K562 (cell line): Measurements from ENCODE around the gene LXN. TPM values are rescaled to one million over a fixed set of nuclear protein-coding genes. Genes with fewer than 3 reads are reported as not detected.

ENCODE experiments used
- ATAC-seq: fragments of 200-7000 bp; cut with Tn5 transposase; 3 replicates; pipeline ENCODE4 v1.9.1; 2020; ENCODE audit warnings: moderate library complexity
- BruUV-seq: library from RNA; stranded (reverse); fragments of 400-500 nt; replicated peaks from 2 replicates; lab custom pipeline; 2021; lab: Mats Ljungman, UMichigan
- CTCF ChIA-PET: fragments of 300-600 bp; formaldehyde crosslinking; extraction: SDS; loops from one replicate; lab custom pipeline; 2021; ENCODE audit warnings: low intra/inter-chr PET ratio; lab: Yijun Ruan, JAX
- POLR2A ChIA-PET: fragments of 300-600, 350-650 bp; sonication (Branson Sonifier 250); formaldehyde crosslinking; extraction: SDS; loops from one replicate; lab custom pipeline; 2021; ENCODE audit warnings: antibody characterized with exemption, inconsistent platforms; lab: Yijun Ruan, JAX
- DNase-seq, 4 experiments: peaks; one replicate each; pipeline versions ENCODE4 v3.0.0 to v3.0.0-alpha.2; 2011 to 2018; ENCODE audit warnings: low spot score in 3 of 4, mixed read lengths in 3 of 4; ENCODE audit errors: extremely low read depth in 1 of 4
- FAIRE-seq: peaks from 2 replicates; lab custom pipeline; 2011; peaks lifted over from hg19 to GRCh38; lab: Jason Lieb, UNC
- H2AFZ ChIP-seq: 2 replicates; pipeline ENCODE4 v1.6.0; 2011; ENCODE audit warnings: low read depth, low read length, control low read depth, inconsistent platforms
- H3K27ac ChIP-seq: fragments of 200-600 bp; 3 replicates; pipeline ENCODE4 v1.8.0; 2011; ENCODE audit warnings: low read depth, mild to moderate bottlenecking, control low read depth, inconsistent platforms, low read length, moderate library complexity, mixed read lengths; ENCODE audit errors: extremely low read depth
- H3K27me3 ChIP-seq, 2 experiments: fragments of 300-600 bp in 1 of 2; 2 replicates in 1 of 2; 3 replicates in 1 of 2; pipeline versions ENCODE4 v1.6.0 to v1.8.0; 2011; ENCODE audit warnings: inconsistent platforms in 2 of 2, low read length in 2 of 2, mild to moderate bottlenecking in 1 of 2, mixed read lengths in 1 of 2, moderate library complexity in 1 of 2; ENCODE audit not compliant: control insufficient read depth in 2 of 2, insufficient read depth in 2 of 2
- H3K36me3 ChIP-seq: fragments of 300-600 bp; 3 replicates; pipeline ENCODE4 v1.8.0; 2011; ENCODE audit warnings: mild to moderate bottlenecking, low read length, inconsistent platforms; ENCODE audit not compliant: control insufficient read depth, insufficient read depth
- H3K4me1 ChIP-seq, 2 experiments: fragments of 200-600 bp in 1 of 2; replicated peaks in 1 of 2; 2 replicates in 1 of 2; 3 replicates in 1 of 2; pipeline versions ENCODE4 v1.5.1 to v1.8.0; 2011; ENCODE audit warnings: inconsistent platforms in 2 of 2, low read length in 2 of 2, mild to moderate bottlenecking in 1 of 2, mixed read lengths in 1 of 2, moderate library complexity in 1 of 2; ENCODE audit not compliant: control insufficient read depth in 2 of 2, insufficient read depth in 2 of 2
- H3K4me2 ChIP-seq: 2 replicates; pipeline ENCODE4 v1.6.1; 2011; ENCODE audit warnings: low read length, control low read depth, inconsistent platforms, mixed read lengths; ENCODE audit not compliant: insufficient read depth
- H3K4me3 ChIP-seq: fragments of 200-600 bp; sonication (generic), shearing (Covaris generic); 2 replicates; pipeline ENCODE4 v1.5.1; 2016; ENCODE audit warnings: control low read depth, inconsistent platforms
- H3K79me2 ChIP-seq: fragments of 200-600 bp; 3 replicates; pipeline ENCODE4 v1.8.0; 2011; ENCODE audit warnings: low read length, inconsistent platforms; ENCODE audit not compliant: control insufficient read depth, insufficient read depth
- H3K9ac ChIP-seq, 2 experiments: 2 replicates each; pipeline versions ENCODE4 v1.6.0 to v1.6.1; 2011; ENCODE audit warnings: low read depth in 2 of 2, low read length in 2 of 2, control low read depth in 1 of 2, inconsistent platforms in 1 of 2, mild to moderate bottlenecking in 1 of 2, mixed read lengths in 1 of 2; ENCODE audit not compliant: insufficient read depth in 1 of 2
- H3K9me1 ChIP-seq: one replicate; pipeline ENCODE4 v1.6.0; 2011; ENCODE audit warnings: inconsistent platforms, mild to moderate bottlenecking, low read length, moderate library complexity; ENCODE audit not compliant: control insufficient read depth, insufficient read depth
- H3K9me3 ChIP-seq: replicated peaks from 2 replicates; pipeline ENCODE4 v1.5.1; 2011; ENCODE audit warnings: low read depth, low read length, inconsistent platforms; ENCODE audit not compliant: control insufficient read depth, insufficient read depth
- H4K20me1 ChIP-seq: replicated peaks from 2 replicates; pipeline ENCODE4 v1.6.1; 2011; ENCODE audit warnings: low read length, inconsistent platforms, mixed read lengths; ENCODE audit not compliant: control insufficient read depth, insufficient read depth
- BRCA1 ChIP-seq, 2 experiments: fragments of 450-650 bp in 1 of 2; sonication (generic) in 1 of 2; formaldehyde crosslinking in 1 of 2; IDR thresholded peaks; 2 replicates each; pipeline versions ENCODE4 v1.5.0 to v1.6.1; 2017 to 2020; ENCODE audit warnings: mild to moderate bottlenecking in 1 of 2, missing genetic modification reagents in 1 of 2
- CBFA2T3 ChIP-seq: fragments of 450-650 bp; IDR thresholded peaks from 2 replicates; pipeline ENCODE4 v1.6.1; 2017
- CHD4 ChIP-seq: fragments of 200-600 bp; sonication (generic); IDR thresholded peaks from 3 replicates; pipeline ENCODE4 v1.6.1; 2012; ENCODE audit warnings: low read depth, mild to moderate bottlenecking, mixed read lengths, low read length, inconsistent platforms; ENCODE audit not compliant: insufficient read depth, insufficient replicate concordance, poor library complexity, severe bottlenecking
- CREM ChIP-seq: IDR thresholded peaks from 2 replicates; pipeline ENCODE4 v1.6.1; 2014; ENCODE audit warnings: antibody characterized with exemption, low read depth
- ETV5 ChIP-seq: sonication (generic); formaldehyde crosslinking; IDR thresholded peaks from 2 replicates; pipeline ENCODE4 v1.4.0; 2020; ENCODE audit warnings: low read depth, mild to moderate bottlenecking, missing genetic modification reagents
- KAT2B ChIP-seq: IDR thresholded peaks from one replicate; pipeline ENCODE4 v1.6.1; 2012; ENCODE audit warnings: low read depth, mild to moderate bottlenecking, control low read depth, inconsistent platforms, low read length, moderate library complexity
- ZNF212 ChIP-seq: fragments of 450-650 bp; formaldehyde crosslinking; IDR thresholded peaks from 2 replicates; pipeline ENCODE4 v1.4.0; 2020; ENCODE audit warnings: mild to moderate bottlenecking
- ZNF239 ChIP-seq: fragments of 250-450 bp; sonication (Bioruptor Pico); IDR thresholded peaks from 2 replicates; pipeline ENCODE4 v1.4.0; 2020; ENCODE audit warnings: mild to moderate bottlenecking
- ZNF316 ChIP-seq: fragments of 450-650 bp; IDR thresholded peaks from 2 replicates; pipeline ENCODE4 v1.6.1; 2016
- ZNF584 ChIP-seq: fragments of 200-800 bp; sonication (Bioruptor generic); IDR thresholded peaks from 2 replicates; pipeline ENCODE4 v1.6.1; 2016; ENCODE audit warnings: low read depth, mild to moderate bottlenecking, missing genetic modification characterization, missing compliant biosample characterization
- ZNF77 ChIP-seq: fragments of 250-450 bp; sonication (Bioruptor Pico); IDR thresholded peaks from 2 replicates; pipeline ENCODE4 v1.5.0; 2020
- WGBS: fragments of 100-300 bp; shearing (Covaris generic); methylation state at CpG from one replicate; pipeline ENCODE4 v1.1.6; 2016; ENCODE audit warnings: low coverage, mixed read lengths; ENCODE audit not compliant: insufficient coverage; ENCODE audit errors: missing lambda C conversion rate; 5-methylcytosine and 5-hydroxymethylcytosine counted together
- in situ Hi-C: fragments of 300-500 bp; cut with MboI; formaldehyde crosslinking; loops from 4 replicates; pipeline ENCODE4 v1.15.0; 2018; ENCODE audit warnings: inconsistent platforms, mixed read lengths
- intact Hi-C: fragments of 100-400 bp; cut with micrococcal nuclease; formaldehyde crosslinking; loops from 2 replicates; pipeline ENCODE4 v1.14.2; 2022
- polyA plus RNA-seq, 8 experiments: library from polyadenylated mRNA; depleted of rRNA in 4 of 8; stranded (reverse) in 5 of 8; unstranded in 3 of 8; fragments of >200 nt; fragmentation: Nextera tagmentation in 2 of 8; fragmentation: Illumina TruSeq in 1 of 8; extraction: Ambion mirVana in 2 of 8; extraction: Trizol in 1 of 8; gene quantifications; 2 replicates each; pipeline versions ENCODE4 v1.2.1 to v1.2.3, GENCODE V29; 2011 to 2014; ENCODE audit warnings: inconsistent platforms in 1 of 8, missing spikeins in 1 of 8
- total RNA-seq, 7 experiments: library from RNA; depleted of rRNA in 6 of 7; stranded (reverse); fragments of >200 nt in 6 of 7; fragmentation: Illumina TruSeq in 2 of 7; extraction: Trizol in 2 of 7; gene quantifications; 2 replicates each; pipeline versions ENCODE4 v1.2.1 to v1.2.3, GENCODE V29; 2011 to 2021; ENCODE audit warnings: low replicate concordance in 1 of 7
- TF ChIP-seq, protein P1 (sequence below): fragments of 250-450 bp; sonication (Bioruptor Pico); IDR thresholded peaks from 2 replicates; pipeline ENCODE4 v1.4.0; 2020; ENCODE audit warnings: borderline replicate concordance
- TF ChIP-seq, protein P2 (sequence below): fragments of 450-650 bp; formaldehyde crosslinking; IDR thresholded peaks from 2 replicates; pipeline ENCODE4 v1.4.0; 2022; ENCODE audit warnings: mild to moderate bottlenecking, moderate library complexity
- TF ChIP-seq, protein P3 (sequence below): sonication (generic); formaldehyde crosslinking; IDR thresholded peaks from 2 replicates; pipeline ENCODE4 v1.9.0; 2022; ENCODE audit warnings: mild to moderate bottlenecking, missing genetic modification reagents

Gene LXN
- total and polyA plus RNA-seq, 9 of the 15 experiments (the other 6 are each of a cell fraction or from before 2014, with no cell fraction given), result 0.08 to 0.13 TPM; not detected in 7

DNA sequence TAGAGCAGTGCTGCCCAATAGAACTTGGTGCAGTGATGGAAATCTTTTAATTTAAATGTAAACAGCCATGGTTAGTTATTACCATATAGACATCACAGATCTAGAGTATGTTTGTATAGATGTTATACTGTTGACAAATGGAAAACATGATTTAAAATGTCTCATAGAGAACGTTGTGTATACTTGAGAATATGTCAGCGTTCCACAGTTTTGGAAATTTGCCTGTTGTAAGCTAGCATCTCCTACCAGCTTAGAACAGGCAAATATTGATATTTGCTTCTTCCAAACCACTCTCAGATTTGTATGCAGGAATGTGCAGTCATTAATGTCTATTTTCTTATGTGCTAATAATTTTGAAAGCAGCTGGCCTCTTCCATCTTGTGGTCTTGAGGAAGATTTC, 8.4 kb upstream of the LXN start:
- Histone ChIP-seq H3K27me3 (no peaks in the 10 kb centered on the region), H3K4me1 (peaks cover 11 to 38% of the 10 kb centered on the region in 2 experiments), H3K36me3 (peaks cover 79% of the 10 kb centered on the region), H4K20me1 (no peaks in the 10 kb centered on the region), H2AFZ (no peak overlapping the region), H3K79me2 (peaks cover 23% of the 10 kb centered on the region), H3K9me3 (no peaks in the 10 kb centered on the region), H3K27ac (peak overlapping the region; percentile 85; the same call in 2 of the 3 replicates), H3K9ac (no peak overlapping the region), H3K4me3 (no peak overlapping the region), H3K9me1 (no peaks in the 10 kb centered on the region), H3K4me2 (no peak overlapping the region)
- 85% methylated on average over 2 of the region's 2 CpGs for WGBS
- ATAC-seq, result no peak
- no peak for FAIRE-seq
- DNase-seq, result no peak
- CTCF ChIA-PET, result no interaction called here
- intact Hi-C loops (no loop called here), in situ Hi-C loops (no loop called here)
- POLR2A ChIA-PET, result interaction anchor here (0.6 kb wide), 1 partner anchor 159 kb away, joined by 3 read pairs; no protein-coding TSS in a partner anchor
- no TSS peak for BruUV-seq
- TF ChIP-seq ZNF212 (CRISPR knock-in tag), result no peak
- no peak for TF ChIP-seq CHD4
- no peak for TF ChIP-seq ETV5 (CRISPR knock-in tag)
- no peak for TF ChIP-seq ZNF77 (CRISPR knock-in tag)

DNA sequence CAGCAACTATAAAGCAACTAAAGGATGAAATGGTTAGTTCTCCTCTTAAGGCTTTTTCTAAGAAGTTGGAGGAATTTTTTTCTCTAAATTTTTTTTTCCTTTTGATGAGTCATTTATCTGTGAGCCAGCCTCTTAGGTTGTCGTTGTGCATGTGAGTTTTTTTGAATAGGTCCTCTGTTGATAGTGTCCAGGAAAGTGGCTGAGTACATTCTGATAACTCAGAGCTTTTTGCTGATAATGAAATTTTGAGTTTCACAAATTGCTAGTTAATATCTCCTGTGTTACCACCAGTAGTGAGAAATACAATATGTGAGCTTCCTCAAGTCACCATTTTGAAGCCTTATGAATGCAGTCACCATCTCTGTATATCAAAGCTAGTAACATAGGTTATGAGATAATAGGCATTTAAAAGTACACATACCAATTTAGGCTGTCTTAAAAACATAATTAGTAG, 7.1 kb upstream of the LXN start:
- peak; percentile 31 to 85 (median 54) for DNase-seq
- no peaks in the 10 kb centered on the region for H3K9me1 ChIP-seq
- TF ChIP-seq CREM (0 out of 2 replicates have a peak, but pooled peaks have one; percentile 16), ZNF584 (CRISPR knock-in tag) (no peak), CBFA2T3 (peak; percentile 97), ZNF316 (peak; percentile 100), ZNF239 (CRISPR knock-in tag) (no peak), BRCA1 (IDR thresholded peaks at IDR 0.05) (no peak), BRCA1 (CRISPR knock-in tag; IDR thresholded peaks at IDR 0.05) (no peak), KAT2B (no peak)
- TF ChIP-seq, protein P1, sequence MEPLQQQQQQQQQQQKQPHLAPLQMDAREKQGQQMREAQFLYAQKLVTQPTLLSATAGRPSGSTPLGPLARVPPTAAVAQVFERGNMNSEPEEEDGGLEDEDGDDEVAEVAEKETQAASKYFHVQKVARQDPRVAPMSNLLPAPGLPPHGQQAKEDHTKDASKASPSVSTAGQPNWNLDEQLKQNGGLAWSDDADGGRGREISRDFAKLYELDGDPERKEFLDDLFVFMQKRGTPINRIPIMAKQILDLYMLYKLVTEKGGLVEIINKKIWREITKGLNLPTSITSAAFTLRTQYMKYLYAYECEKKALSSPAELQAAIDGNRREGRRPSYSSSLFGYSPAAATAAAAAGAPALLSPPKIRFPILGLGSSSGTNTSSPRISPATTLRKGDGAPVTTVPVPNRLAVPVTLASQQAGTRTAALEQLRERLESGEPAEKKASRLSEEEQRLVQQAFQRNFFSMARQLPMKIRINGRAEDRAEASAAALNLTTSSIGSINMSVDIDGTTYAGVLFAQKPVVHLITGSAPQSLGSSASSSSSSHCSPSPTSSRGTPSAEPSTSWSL (CRISPR knock-in tag), result no peak
- TF ChIP-seq, protein P2, sequence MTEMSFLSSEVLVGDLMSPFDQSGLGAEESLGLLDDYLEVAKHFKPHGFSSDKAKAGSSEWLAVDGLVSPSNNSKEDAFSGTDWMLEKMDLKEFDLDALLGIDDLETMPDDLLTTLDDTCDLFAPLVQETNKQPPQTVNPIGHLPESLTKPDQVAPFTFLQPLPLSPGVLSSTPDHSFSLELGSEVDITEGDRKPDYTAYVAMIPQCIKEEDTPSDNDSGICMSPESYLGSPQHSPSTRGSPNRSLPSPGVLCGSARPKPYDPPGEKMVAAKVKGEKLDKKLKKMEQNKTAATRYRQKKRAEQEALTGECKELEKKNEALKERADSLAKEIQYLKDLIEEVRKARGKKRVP (CRISPR knock-in tag), result peak; percentile 47; the same call in 1 of the 2 replicates
- TF ChIP-seq, protein P3, sequence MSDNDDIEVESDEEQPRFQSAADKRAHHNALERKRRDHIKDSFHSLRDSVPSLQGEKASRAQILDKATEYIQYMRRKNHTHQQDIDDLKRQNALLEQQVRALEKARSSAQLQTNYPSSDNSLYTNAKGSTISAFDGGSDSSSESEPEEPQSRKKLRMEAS, result no peak

More for the DNA sequence above, 7.1 kb upstream of the LXN start:
- Histone ChIP-seq H3K9me3 (no peaks in the 10 kb centered on the region), H4K20me1 (no peaks in the 10 kb centered on the region), H3K27me3 (no peaks in the 10 kb centered on the region), H3K27ac (peak overlapping the region; percentile 85), H3K36me3 (peaks cover 70% of the 10 kb centered on the region), H3K4me3 (no peak overlapping the region), H2AFZ (peak overlapping the region; percentile 58), H3K4me1 (peaks cover 11 to 38% of the 10 kb centered on the region in 2 experiments), H3K79me2 (peaks cover 23% of the 10 kb centered on the region), H3K9ac (peak overlapping the region in 1 of 2 experiments; percentile 40; a peak in 2 of 4 replicates), H3K4me2 (peak overlapping the region; percentile 47; the same call in 1 of the 2 replicates)
- peak; percentile 92 for ATAC-seq
- in situ Hi-C loops (no loop called here), intact Hi-C loops (loop anchor here (5.0 kb wide), 2 partner anchors 43 to 113 kb away; no protein-coding TSS in a partner anchor)
- POLR2A ChIA-PET, result interaction anchor here (0.7 to 1.7 kb wide), 5 partner anchors 12 to 98 kb away, joined by 3 to 7 read pairs (median 3); no protein-coding TSS in a partner anchor
- BruUV-seq, result no TSS peak
- WGBS, result 0% methylated on average over 1 of the region's 1 CpG
- peak; percentile 81 for FAIRE-seq
- CTCF ChIA-PET, result no interaction called here
